Natural killer cell (primary cell): ENCODE data around the gene LDB2. TPM values are rescaled to one million over a fixed set of nuclear protein-coding genes. Genes with fewer than 3 reads are reported as not detected.

ENCODE experiments used
- ATAC-seq, 3 donors: fragments of 150-1000 bp in 2 of 3; fragments of 200-7000 bp in 1 of 3; cut with Tn5 transposase; 1 replicate in 1 of 3; 2 replicates in 2 of 3; pipeline ENCODE4 v1.10.0; 2021; ENCODE audit warnings: mild to moderate bottlenecking in 2 of 3, moderate library complexity in 2 of 3
- DNase-seq, 2 donors: peaks; one replicate each; pipeline versions ENCODE4 v3.0.0 to v3.0.0-alpha.2; 2013 to 2021; ENCODE audit warnings: mixed read lengths in 1 of 2
- H3K27ac ChIP-seq: one replicate; pipeline ENCODE4 v1.5.1; 2013; ENCODE audit warnings: mild to moderate bottlenecking, low read length
- H3K27me3 ChIP-seq: one replicate; pipeline ENCODE4 v1.6.1; 2013; ENCODE audit warnings: low read length; ENCODE audit not compliant: control insufficient read depth, insufficient read depth
- H3K36me3 ChIP-seq: one replicate; pipeline ENCODE4 v1.6.1; 2013; ENCODE audit warnings: low read length; ENCODE audit not compliant: control insufficient read depth, insufficient read depth
- H3K4me1 ChIP-seq: one replicate; pipeline ENCODE4 v1.6.1; 2013; ENCODE audit warnings: low read length; ENCODE audit not compliant: control insufficient read depth, insufficient read depth
- H3K4me3 ChIP-seq: one replicate; pipeline ENCODE4 v1.5.1; 2013; ENCODE audit warnings: low read length
- H3K9me3 ChIP-seq: one replicate; pipeline ENCODE4 v1.6.1; 2013; ENCODE audit warnings: low read length; ENCODE audit not compliant: control insufficient read depth, insufficient read depth
- H3K27ac Mint-ChIP-seq, 2 donors: one replicate each; pipeline ENCODE4 v1.8.0; 2022; ENCODE audit warnings: mild to moderate bottlenecking in 2 of 2, mixed read lengths in 2 of 2, moderate library complexity in 1 of 2
- H3K27me3 Mint-ChIP-seq, 2 donors: one replicate each; pipeline ENCODE4 v1.8.0; 2022; ENCODE audit warnings: low read depth in 2 of 2, mixed read lengths in 2 of 2
- H3K36me3 Mint-ChIP-seq: one replicate; pipeline ENCODE4 v1.8.0; 2022; ENCODE audit warnings: mixed read lengths
- H3K4me1 Mint-ChIP-seq, 2 donors: one replicate each; pipeline ENCODE4 v1.8.0; 2022; ENCODE audit warnings: mixed read lengths in 2 of 2
- H3K4me3 Mint-ChIP-seq: one replicate; pipeline ENCODE4 v1.8.0; 2022; ENCODE audit warnings: mild to moderate bottlenecking, moderate library complexity, mixed read lengths
- H3K9me3 Mint-ChIP-seq, 2 donors: one replicate each; pipeline ENCODE4 v1.8.0; 2022; ENCODE audit warnings: mixed read lengths in 2 of 2
- CTCF ChIP-seq: fragments of 200-600 bp; IDR thresholded peaks from one replicate; pipeline ENCODE4 v1.8.0; 2022; ENCODE audit warnings: antibody characterized with exemption
- WGBS: methylation state at CpG from one replicate; pipeline ENCODE4 v1.1.7; 2013; ENCODE audit warnings: missing lambda C conversion rate; ENCODE audit not compliant: insufficient coverage; 5-methylcytosine and 5-hydroxymethylcytosine counted together
- intact Hi-C: fragments of 100-400 bp; cut with micrococcal nuclease; formaldehyde crosslinking; loops from one replicate; pipeline ENCODE4 v1.14.2; 2022
- total RNA-seq, 4 donors: library from RNA; stranded (reverse); fragments of 120-200 nt in 1 of 4; gene quantifications; one replicate each; pipeline versions ENCODE4 v1.2.3 to v1.2.4, GENCODE V29; 2013 to 2022

LDB2 gene
- total RNA-seq, 3 donors from 2014 or later (not counting 1 experiment from before 2014, with no cell fraction given), result 8.2 to 14.2 (median 13.6) TPM

DNA sequence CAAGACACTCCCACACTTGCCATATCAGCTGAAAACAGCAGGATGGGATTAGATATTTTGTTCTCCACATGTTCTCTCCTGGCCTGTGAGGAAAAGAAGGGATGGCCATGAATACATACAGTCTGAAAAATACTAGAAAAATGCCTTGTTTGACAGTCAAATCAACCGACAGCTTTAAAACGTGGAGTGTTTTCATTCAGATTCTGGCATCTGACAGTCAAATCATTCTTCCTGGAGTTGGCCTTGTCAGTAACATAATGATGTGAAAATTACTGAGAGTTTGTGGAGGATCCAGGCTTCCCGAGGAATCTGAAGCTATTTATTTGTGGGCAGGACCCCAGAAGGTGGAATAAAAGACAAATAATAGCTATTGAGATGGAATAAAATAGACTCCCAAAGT, 188.2 kb downstream of the LDB2 start:
- no peak overlapping the region for H3K27ac ChIP-seq
- H3K9me3 Mint-ChIP-seq, result peaks cover 0 to 3% of the 10 kb centered on the region in 2 donors
- H3K4me3 ChIP-seq, result no peak overlapping the region
- no peak for TF ChIP-seq CTCF
- H3K27me3 Mint-ChIP-seq, result peaks cover 0 to 3% of the 10 kb centered on the region in 2 donors
- no peaks in the 10 kb centered on the region for H3K27me3 ChIP-seq
- H3K4me1 Mint-ChIP-seq, result no peaks in the 10 kb centered on the region
- DNase-seq, result no peak
- H3K4me1 ChIP-seq, result no peaks in the 10 kb centered on the region
- no peaks in the 10 kb centered on the region for H3K9me3 ChIP-seq
- ATAC-seq, result no peak
- WGBS, result 70% methylated on average over 3 of the region's 3 CpGs
- no peaks in the 10 kb centered on the region for H3K36me3 Mint-ChIP-seq
- H3K36me3 ChIP-seq, result no peaks in the 10 kb centered on the region
- H3K4me3 Mint-ChIP-seq, result no peak overlapping the region
- intact Hi-C loops, result no loop called here
- no peak overlapping the region for H3K27ac Mint-ChIP-seq

GRCh38 chr4:16707874-16708273, 190.6 kb downstream of the LDB2 start:
- intact Hi-C loops, result no loop called here
- Mint-ChIP-seq H3K4me3 (no peak overlapping the region), H3K4me1 (no peaks in the 10 kb centered on the region), H3K27ac (no peak overlapping the region), H3K27me3 (peaks cover 0 to 3% of the 10 kb centered on the region in 2 donors), H3K36me3 (no peaks in the 10 kb centered on the region), H3K9me3 (peaks cover 0 to 3% of the 10 kb centered on the region in 2 donors)
- DNase-seq, result no peak
- Histone ChIP-seq H3K27me3 (no peaks in the 10 kb centered on the region), H3K9me3 (no peaks in the 10 kb centered on the region), H3K4me1 (no peaks in the 10 kb centered on the region), H3K36me3 (no peaks in the 10 kb centered on the region), H3K4me3 (no peak overlapping the region), H3K27ac (no peak overlapping the region)
- no peak for TF ChIP-seq CTCF
- ATAC-seq, result no peak
- 92% methylated on average over 4 of the region's 4 CpGs for WGBS

DNA sequence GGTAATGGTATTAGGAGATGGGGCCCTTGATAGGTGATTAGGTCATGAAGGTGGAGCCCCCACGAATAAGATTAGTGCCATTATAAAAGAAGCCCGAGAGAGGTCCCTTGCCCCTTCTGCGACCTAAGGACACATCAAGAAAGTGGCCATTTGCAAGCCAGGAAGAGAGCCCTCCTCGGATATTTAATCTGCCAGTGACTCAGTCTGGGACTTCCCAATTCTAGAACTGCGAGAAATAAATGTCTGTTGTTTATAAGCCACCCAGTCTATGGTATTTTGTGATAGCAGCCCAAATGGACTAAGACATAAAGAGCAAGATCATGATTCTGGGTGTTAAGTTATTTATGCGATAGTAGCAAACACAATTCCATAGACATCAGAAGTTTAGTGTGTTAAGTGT, 192.2 kb downstream of the LDB2 start:
- no peaks in the 10 kb centered on the region for H3K27me3 ChIP-seq
- no peaks in the 10 kb centered on the region for H3K36me3 ChIP-seq
- no peaks in the 10 kb centered on the region for H3K4me1 Mint-ChIP-seq
- H3K4me3 Mint-ChIP-seq, result no peak overlapping the region
- no peaks in the 10 kb centered on the region for H3K4me1 ChIP-seq
- no peaks in the 10 kb centered on the region for H3K36me3 Mint-ChIP-seq
- no peak overlapping the region for H3K27ac Mint-ChIP-seq
- peaks cover 0 to 5% of the 10 kb centered on the region in 2 donors for H3K9me3 Mint-ChIP-seq
- no peaks in the 10 kb centered on the region for H3K9me3 ChIP-seq
- 81% methylated on average over 6 of the region's 6 CpGs for WGBS
- no peak for DNase-seq
- intact Hi-C loops, result no loop called here
- no peak overlapping the region for H3K27ac ChIP-seq
- H3K27me3 Mint-ChIP-seq, result peaks cover 0 to 3% of the 10 kb centered on the region in 2 donors
- ATAC-seq, result no peak
- no peak for TF ChIP-seq CTCF
- no peak overlapping the region for H3K4me3 ChIP-seq

GRCh38 chr4:16705341-16705740, 193.1 kb downstream of the LDB2 start:
- Mint-ChIP-seq H3K27ac (no peak overlapping the region), H3K9me3 (peaks cover 0 to 5% of the 10 kb centered on the region in 2 donors), H3K27me3 (no peaks in the 10 kb centered on the region), H3K4me1 (no peaks in the 10 kb centered on the region), H3K4me3 (no peak overlapping the region), H3K36me3 (no peaks in the 10 kb centered on the region)
- TF ChIP-seq CTCF, result no peak
- Histone ChIP-seq H3K27me3 (no peaks in the 10 kb centered on the region), H3K4me1 (no peaks in the 10 kb centered on the region), H3K9me3 (no peaks in the 10 kb centered on the region), H3K27ac (no peak overlapping the region), H3K4me3 (no peak overlapping the region), H3K36me3 (no peaks in the 10 kb centered on the region)
- ATAC-seq, result no peak
- no peak for DNase-seq
- WGBS, result 80% methylated on average over 3 of the region's 3 CpGs
- intact Hi-C loops, result no loop called here
